ENCODE data around the gene TOM1L1. TPM values are rescaled to one million over a fixed set of nuclear protein-coding genes. Genes with fewer than 3 reads are reported as not detected.
"Not testable (repeated sequence)": the region's sequence is repeated elsewhere in the genome, so short reads cannot be mapped to it uniquely, and the experiment has no call there.

Gene TOM1L1
- total RNA-seq = 0.15 and 0.29 TPM in 2 replicates

- intact Hi-C loops (cut with micrococcal nuclease) = loop anchor here (2.0 kb wide), 1 partner anchor 68 kb away; the partner anchor contains the start of genes COX11 and STXBP4
Measured at GRCh38 chr17:54900457-54901229, at the start of gene TOM1L1. TOM1L1 (plus strand) TSS chr17:54900852; CDS start chr17:54900866, 14 bp downstream.

GRCh38 chr17:54859187-54859586 is 41.5 kb upstream of the TOM1L1 start:
- intact Hi-C loops (cut with micrococcal nuclease) = no loop called here

- intact Hi-C loops (cut with micrococcal nuclease) = no loop called here
Measured at GRCh38 chr17:54860617-54861470, 39.8 kb upstream of the TOM1L1 start.

GRCh38 chr17:54861471-54861983 is 39.1 kb upstream of the TOM1L1 start:
- intact Hi-C loops (cut with micrococcal nuclease) = no loop called here

GRCh38 chr17:54863176-54863575 is 37.5 kb upstream of the TOM1L1 start:
- intact Hi-C loops (cut with micrococcal nuclease) = no loop called here

- intact Hi-C loops (cut with micrococcal nuclease) = no loop called here
Measured at GRCh38 chr17:54864070-54864469, 36.6 kb upstream of the TOM1L1 start.

GRCh38 chr17:54864636-54865356 is 35.9 kb upstream of the TOM1L1 start:
- intact Hi-C loops (cut with micrococcal nuclease) = no loop called here

- intact Hi-C loops (cut with micrococcal nuclease) = no loop called here
Measured at GRCh38 chr17:54867634-54868033, 33.0 kb upstream of the TOM1L1 start.

GRCh38 chr17:54870671-54871175 is 29.9 kb upstream of the TOM1L1 start:
- intact Hi-C loops (cut with micrococcal nuclease) = no loop called here

- intact Hi-C loops (cut with micrococcal nuclease) = not testable (repeated sequence)
Measured at GRCh38 chr17:54875906-54876305, 24.7 kb upstream of the TOM1L1 start.

- intact Hi-C loops (cut with micrococcal nuclease) = no loop called here
Measured at GRCh38 chr17:54876656-54877195, 23.9 kb upstream of the TOM1L1 start.

GRCh38 chr17:54881255-54881972 is 19.2 kb upstream of the TOM1L1 start:
- intact Hi-C loops (cut with micrococcal nuclease) = no loop called here

- intact Hi-C loops (cut with micrococcal nuclease) = no loop called here
Measured at GRCh38 chr17:54882371-54882770, 18.3 kb upstream of the TOM1L1 start.

- intact Hi-C loops (cut with micrococcal nuclease) = no loop called here
Measured at GRCh38 chr17:54882950-54883349, 17.7 kb upstream of the TOM1L1 start.

GRCh38 chr17:54883939-54884338 is 16.7 kb upstream of the TOM1L1 start:
- intact Hi-C loops (cut with micrococcal nuclease) = no loop called here

- intact Hi-C loops (cut with micrococcal nuclease) = no loop called here
Measured at GRCh38 chr17:54887787-54888186, 12.9 kb upstream of the TOM1L1 start.

GRCh38 chr17:54888254-54888653 is 12.4 kb upstream of the TOM1L1 start:
- intact Hi-C loops (cut with micrococcal nuclease) = no loop called here

- intact Hi-C loops (cut with micrococcal nuclease) = no loop called here
Measured at GRCh38 chr17:54888981-54889380, 11.7 kb upstream of the TOM1L1 start.

GRCh38 chr17:54891176-54891821 is 9.4 kb upstream of the TOM1L1 start:
- intact Hi-C loops (cut with micrococcal nuclease) = no loop called here

- intact Hi-C loops (cut with micrococcal nuclease) = no loop called here
Measured at GRCh38 chr17:54892360-54892759, 8.3 kb upstream of the TOM1L1 start.
